WI38 (cell line): ENCODE measurements around the gene C6orf89.

Source experiments
- H3K4me3 ChIP-seq: 2 replicates; pipeline ENCODE4 v1.5.1; 2011; ENCODE audit warnings: low read depth, mild to moderate bottlenecking, control low read depth, low read length
- TF ChIP-seq, protein P1 (sequence below): IDR thresholded peaks from 2 replicates; pipeline ENCODE4 v1.5.1; 2012; ENCODE audit warnings: low read depth, mild to moderate bottlenecking, control low read depth, low read length

Gene C6orf89

DNA sequence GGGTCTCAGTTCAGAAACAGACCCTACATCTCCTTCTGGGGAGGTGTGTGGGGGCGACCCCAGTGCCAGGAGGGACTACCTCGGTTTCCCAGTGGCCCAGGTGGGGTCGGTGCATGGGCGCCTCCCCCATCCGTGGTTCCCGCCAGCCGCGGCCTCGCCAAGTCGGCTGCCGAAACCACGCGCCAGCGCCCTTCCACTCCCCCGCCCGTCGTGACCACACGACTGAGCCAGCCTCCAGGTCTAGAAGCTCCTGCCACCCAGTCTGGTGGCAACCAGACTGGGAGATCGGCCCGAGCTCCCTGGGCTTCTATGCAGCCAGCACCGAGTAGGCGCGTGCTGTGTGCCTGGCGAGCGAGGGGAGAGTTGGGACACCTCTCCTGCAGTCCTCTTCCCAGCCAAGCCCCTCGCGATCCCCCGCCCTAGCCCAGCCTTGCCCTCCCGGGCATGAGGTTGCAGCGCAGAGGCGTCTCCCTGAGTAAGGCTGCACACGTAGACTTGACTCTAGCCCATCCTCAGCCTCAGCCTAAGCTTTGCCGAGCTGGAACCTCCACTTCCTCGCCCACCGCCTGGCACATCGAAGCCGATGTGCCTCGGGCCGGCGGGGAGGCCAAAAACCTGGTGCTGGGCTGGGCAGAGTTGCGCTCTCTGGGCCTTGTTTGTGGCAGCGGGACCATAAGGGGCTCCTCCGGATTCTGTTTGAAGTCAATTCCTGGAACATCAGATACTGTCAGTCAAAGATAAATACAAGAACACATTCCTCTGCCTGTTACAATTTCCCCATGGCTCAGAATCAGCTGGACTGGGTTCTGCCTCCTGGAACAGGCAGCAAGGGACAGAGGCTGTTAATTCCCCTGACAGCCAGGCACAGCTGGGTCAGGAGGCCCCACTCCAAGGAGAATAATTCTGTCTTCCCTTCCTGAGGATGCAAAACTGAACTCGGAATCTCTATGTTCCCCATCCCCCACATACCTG is 45.0 kb upstream of the C6orf89 start:
- H3K4me3 ChIP-seq = peak overlapping the region; percentile 50
- TF ChIP-seq, protein P1, sequence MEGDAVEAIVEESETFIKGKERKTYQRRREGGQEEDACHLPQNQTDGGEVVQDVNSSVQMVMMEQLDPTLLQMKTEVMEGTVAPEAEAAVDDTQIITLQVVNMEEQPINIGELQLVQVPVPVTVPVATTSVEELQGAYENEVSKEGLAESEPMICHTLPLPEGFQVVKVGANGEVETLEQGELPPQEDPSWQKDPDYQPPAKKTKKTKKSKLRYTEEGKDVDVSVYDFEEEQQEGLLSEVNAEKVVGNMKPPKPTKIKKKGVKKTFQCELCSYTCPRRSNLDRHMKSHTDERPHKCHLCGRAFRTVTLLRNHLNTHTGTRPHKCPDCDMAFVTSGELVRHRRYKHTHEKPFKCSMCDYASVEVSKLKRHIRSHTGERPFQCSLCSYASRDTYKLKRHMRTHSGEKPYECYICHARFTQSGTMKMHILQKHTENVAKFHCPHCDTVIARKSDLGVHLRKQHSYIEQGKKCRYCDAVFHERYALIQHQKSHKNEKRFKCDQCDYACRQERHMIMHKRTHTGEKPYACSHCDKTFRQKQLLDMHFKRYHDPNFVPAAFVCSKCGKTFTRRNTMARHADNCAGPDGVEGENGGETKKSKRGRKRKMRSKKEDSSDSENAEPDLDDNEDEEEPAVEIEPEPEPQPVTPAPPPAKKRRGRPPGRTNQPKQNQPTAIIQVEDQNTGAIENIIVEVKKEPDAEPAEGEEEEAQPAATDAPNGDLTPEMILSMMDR = no peak

DNA sequence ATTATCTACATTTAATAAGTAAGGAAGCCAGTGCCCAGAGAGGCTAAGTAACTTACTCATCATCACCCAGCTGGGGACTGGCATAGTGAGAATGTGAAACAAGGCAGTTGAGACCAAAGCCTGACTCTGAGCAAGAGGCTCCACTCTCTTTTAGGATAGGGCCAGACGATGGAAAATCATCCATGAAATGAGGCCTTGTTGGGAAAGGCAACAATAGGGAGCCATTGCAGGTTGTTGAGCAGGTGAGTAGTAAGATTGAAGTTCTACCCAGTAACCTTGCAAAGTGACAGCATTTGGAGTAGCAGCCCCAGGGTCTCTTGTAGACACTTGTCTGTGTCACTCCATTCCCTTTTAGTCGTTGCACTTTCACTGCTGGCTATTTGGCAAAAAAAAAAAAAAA is 44.0 kb upstream of the C6orf89 start:
- TF ChIP-seq, protein P1 = no peak
- H3K4me3 ChIP-seq = no peak overlapping the region

DNA sequence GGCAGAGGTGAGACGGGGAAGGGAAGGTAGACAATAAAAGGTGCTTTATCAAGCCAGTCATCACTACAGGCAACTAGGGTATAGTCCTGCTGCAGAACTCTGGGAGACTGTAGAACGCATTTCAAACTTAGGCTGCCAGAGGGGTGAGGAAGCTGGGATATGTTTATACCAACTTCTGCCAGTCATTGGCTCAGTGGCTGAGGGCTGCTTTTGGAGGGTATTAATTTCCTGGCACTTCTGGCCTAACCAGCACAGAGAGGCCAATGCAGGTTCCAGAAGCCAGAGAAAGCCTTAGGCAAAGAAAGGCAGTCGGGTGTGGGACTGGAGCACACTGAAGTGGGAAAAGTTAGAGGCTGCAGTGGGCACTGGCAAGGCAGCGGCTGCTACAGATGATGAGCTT is 42.6 kb upstream of the C6orf89 start:
- no peak overlapping the region for H3K4me3 ChIP-seq
- TF ChIP-seq, protein P1 = no peak

DNA sequence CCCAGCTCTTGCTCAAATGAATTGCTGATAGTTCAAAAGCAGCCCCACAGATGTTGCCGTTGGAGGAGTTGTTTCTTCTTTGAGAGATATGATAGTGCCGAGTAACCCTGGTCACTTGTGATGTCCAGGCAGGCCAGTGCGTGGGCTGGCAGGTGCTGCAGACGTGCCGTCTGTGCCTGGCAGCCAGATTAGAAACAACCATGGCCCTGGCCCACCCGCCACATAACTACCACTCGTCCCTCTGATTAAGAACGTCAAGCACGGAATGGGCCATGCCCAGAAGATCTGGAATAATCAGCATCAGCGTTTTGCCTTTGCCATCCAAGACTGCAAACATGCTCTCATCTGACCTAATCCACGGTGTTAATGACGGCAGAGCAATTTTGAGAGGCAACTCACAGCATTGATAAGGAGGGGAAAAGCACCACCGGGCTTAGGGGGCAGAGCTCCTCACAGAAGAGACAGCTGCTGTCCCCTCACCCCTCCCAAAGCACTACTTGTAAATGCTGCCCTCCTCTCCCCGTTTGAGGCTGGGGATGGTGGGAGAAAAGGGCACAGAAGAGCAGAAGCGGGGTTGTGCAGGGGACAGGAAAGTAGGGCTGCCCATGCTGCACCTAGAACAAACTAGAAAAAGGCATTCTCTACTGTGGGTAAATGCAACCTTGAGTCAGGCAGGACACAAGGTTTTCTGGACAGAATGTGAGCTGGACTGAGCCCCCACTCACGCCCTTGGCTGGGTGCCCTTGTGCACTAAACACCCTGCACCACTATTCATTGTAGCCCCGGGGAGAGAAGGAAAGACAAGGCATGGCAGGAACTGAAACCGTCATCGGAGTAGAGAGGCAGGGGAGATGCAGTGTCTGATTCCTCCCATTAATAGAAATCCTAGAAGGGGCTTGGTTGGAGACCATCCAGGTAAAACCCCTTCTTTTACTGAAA is 41.3 kb upstream of the C6orf89 start:
- TF ChIP-seq, protein P1 = no peak
- no peak overlapping the region for H3K4me3 ChIP-seq

DNA sequence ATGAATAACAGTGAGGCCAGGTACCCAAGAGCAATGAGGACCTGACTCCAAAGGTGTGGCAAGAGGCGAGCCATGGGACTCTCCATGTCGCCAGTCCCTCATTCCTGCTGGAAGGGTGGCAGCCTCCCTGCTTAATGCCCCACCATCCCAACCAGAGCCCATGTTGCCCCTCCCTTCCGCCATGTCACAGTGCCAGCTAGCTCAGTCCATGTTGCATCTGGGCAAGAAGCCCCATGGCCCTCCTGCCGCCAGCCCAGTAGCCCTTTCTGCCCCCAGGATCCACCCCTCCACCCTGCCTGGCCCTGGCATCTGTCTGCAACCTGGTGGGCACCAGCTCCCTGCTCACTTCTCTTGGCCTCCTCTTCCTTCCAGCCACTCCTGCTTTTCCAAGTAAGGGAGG is 40.5 kb upstream of the C6orf89 start:
- no peak overlapping the region for H3K4me3 ChIP-seq
- TF ChIP-seq, protein P1 = no peak

DNA sequence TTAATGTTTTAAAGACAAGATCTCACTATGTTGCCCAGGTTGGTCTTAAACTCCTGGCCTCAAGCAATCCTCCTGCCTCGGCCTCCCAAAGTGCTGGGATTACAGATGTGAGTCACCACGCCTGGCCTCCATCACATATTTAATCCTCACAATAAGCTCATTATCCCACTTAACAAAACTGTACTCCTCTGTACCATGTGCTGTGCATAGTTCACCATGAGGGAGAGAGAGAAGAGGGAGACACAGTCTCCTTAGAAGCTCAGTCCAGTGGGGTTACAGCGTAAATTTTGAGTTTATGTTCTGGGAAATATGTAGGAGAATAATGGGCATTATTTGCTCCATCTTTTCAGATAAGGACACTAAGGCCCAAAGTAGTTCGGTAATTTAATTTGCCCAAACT is 38.6 kb upstream of the C6orf89 start:
- TF ChIP-seq, protein P1 = no peak
- no peak overlapping the region for H3K4me3 ChIP-seq
